A673 (cell line): ENCODE data around the gene SMTNL1.

Experiments used
- EZH2 ChIP-seq: fragments of 200-600 bp; sonication (generic); IDR thresholded peaks from 2 replicates; pipeline ENCODE4 v1.6.1; 2017; ENCODE audit warnings: borderline replicate concordance, low read depth, mild to moderate bottlenecking, mixed read lengths, antibody characterized with exemption, low read length; ENCODE audit not compliant: poor library complexity, severe bottlenecking
- TF ChIP-seq, protein P1 (sequence below): fragments of 300-800, 200-600 bp; sonication (generic); conservative IDR thresholded peaks from 2 replicates; pipeline ENCODE4 v1.5.1; 2017; ENCODE audit warnings: low read depth, mild to moderate bottlenecking, antibody characterized with exemption, low read length, moderate library complexity, mixed read lengths

DNA sequence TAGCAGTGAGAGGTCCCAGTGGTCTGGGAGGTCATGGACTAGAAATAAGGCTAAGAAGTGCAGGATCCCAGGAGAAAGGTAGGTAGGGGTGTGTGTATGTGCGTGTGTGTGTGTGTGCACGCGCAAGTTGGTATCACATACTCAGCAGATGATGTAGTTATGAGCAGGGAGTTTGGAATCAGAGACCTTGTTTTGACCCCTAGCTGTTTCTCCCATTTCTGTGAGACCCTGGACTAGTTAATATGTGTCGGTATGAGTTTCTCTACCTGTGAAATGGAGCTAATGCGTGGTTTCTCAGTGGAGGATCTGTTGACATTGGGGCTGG lies 61.4 kb downstream of the SMTNL1 start:
- TF ChIP-seq, protein P1, sequence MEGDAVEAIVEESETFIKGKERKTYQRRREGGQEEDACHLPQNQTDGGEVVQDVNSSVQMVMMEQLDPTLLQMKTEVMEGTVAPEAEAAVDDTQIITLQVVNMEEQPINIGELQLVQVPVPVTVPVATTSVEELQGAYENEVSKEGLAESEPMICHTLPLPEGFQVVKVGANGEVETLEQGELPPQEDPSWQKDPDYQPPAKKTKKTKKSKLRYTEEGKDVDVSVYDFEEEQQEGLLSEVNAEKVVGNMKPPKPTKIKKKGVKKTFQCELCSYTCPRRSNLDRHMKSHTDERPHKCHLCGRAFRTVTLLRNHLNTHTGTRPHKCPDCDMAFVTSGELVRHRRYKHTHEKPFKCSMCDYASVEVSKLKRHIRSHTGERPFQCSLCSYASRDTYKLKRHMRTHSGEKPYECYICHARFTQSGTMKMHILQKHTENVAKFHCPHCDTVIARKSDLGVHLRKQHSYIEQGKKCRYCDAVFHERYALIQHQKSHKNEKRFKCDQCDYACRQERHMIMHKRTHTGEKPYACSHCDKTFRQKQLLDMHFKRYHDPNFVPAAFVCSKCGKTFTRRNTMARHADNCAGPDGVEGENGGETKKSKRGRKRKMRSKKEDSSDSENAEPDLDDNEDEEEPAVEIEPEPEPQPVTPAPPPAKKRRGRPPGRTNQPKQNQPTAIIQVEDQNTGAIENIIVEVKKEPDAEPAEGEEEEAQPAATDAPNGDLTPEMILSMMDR = no peak
- no peak for TF ChIP-seq EZH2
